HepG2 (cell line): ENCODE results near the gene NELFB. TPM values are rescaled to one million over a fixed set of nuclear protein-coding genes. Genes with fewer than 3 reads are reported as not detected.

Experiments
- ATAC-seq: fragments of 200-7000 bp; cut with Tn5 transposase; 3 replicates; pipeline ENCODE4 v1.9.1; 2020; ENCODE audit warnings: mild to moderate bottlenecking, moderate library complexity
- BruUV-seq: library from RNA; stranded (reverse); fragments of 400-500 nt; replicated peaks from 2 replicates; lab custom pipeline; 2021; lab: Mats Ljungman, UMichigan
- CTCF ChIA-PET: fragments of 300-600 bp; formaldehyde crosslinking; extraction: SDS; loops from one replicate; lab custom pipeline; 2021; ENCODE audit warnings: low total read pairs, inconsistent platforms, low intra/inter-chr PET ratio; lab: Yijun Ruan, JAX
- POLR2A ChIA-PET: fragments of 350-600 bp; sonication (Branson Sonifier 250); formaldehyde crosslinking; loops from one replicate; lab custom pipeline; 2020; ENCODE audit warnings: antibody characterized with exemption, inconsistent platforms; lab: Yijun Ruan, JAX
- DNase-seq: peaks from one replicate; pipeline ENCODE4 v3.0.0-alpha.2; 2015; ENCODE audit warnings: low spot score
- FAIRE-seq: peaks from 3 replicates; lab custom pipeline; 2011; peaks lifted over from hg19 to GRCh38; lab: Jason Lieb, UNC
- H2AFZ ChIP-seq: one replicate; pipeline ENCODE4 v1.6.1; 2011; ENCODE audit warnings: low read length, inconsistent platforms
- H3K27ac ChIP-seq: fragments of 300-600 bp; 3 replicates; pipeline ENCODE4 v1.8.0; 2011; ENCODE audit warnings: mixed run types, mild to moderate bottlenecking, mixed read lengths, low read length, inconsistent platforms; ENCODE audit not compliant: insufficient read depth; ENCODE audit errors: extremely low read length
- H3K27me3 ChIP-seq, 2 experiments: fragments of 200-600 bp in 1 of 2; 2 replicates in 1 of 2; 3 replicates in 1 of 2; pipeline versions ENCODE4 v1.6.0 to v1.8.0; 2011; ENCODE audit warnings: low read length in 2 of 2, mild to moderate bottlenecking in 2 of 2, moderate library complexity in 2 of 2, inconsistent platforms in 1 of 2; ENCODE audit not compliant: insufficient read depth in 2 of 2, control insufficient read depth in 1 of 2
- H3K36me3 ChIP-seq, 2 experiments: fragments of 200-600 bp in 1 of 2; replicated peaks in 1 of 2; 2 replicates in 1 of 2; 3 replicates in 1 of 2; pipeline versions ENCODE4 v1.5.1 to v1.8.0; 2011; ENCODE audit warnings: low read length in 2 of 2, inconsistent platforms in 1 of 2; ENCODE audit not compliant: insufficient read depth in 2 of 2, control insufficient read depth in 1 of 2
- H3K4me1 ChIP-seq: 2 replicates; pipeline ENCODE4 v1.5.1; 2012; ENCODE audit warnings: low read length, inconsistent platforms; ENCODE audit not compliant: insufficient read depth
- H3K4me2 ChIP-seq: 2 replicates; pipeline ENCODE4 v1.6.0; 2011; ENCODE audit warnings: low read depth, low read length, inconsistent platforms
- H3K4me3 ChIP-seq, 3 experiments: fragments of 200-600 bp in 1 of 3; sonication (generic), shearing (Covaris generic) in 1 of 3; replicated peaks in 1 of 3; 2 replicates each; pipeline ENCODE4 v1.5.1; 2011 to 2016; ENCODE audit warnings: low read length in 3 of 3, inconsistent platforms in 2 of 3, low read depth in 2 of 3, mild to moderate bottlenecking in 2 of 3, control low read depth in 1 of 3, mixed read lengths in 1 of 3; ENCODE audit not compliant: insufficient read depth in 1 of 3
- H3K79me2 ChIP-seq: one replicate; pipeline ENCODE4 v1.6.1; 2011; ENCODE audit warnings: low read length, inconsistent platforms; ENCODE audit not compliant: insufficient read depth
- H3K9ac ChIP-seq: 2 replicates; pipeline ENCODE4 v1.6.0; 2011; ENCODE audit warnings: mild to moderate bottlenecking, low read depth, low read length, inconsistent platforms; ENCODE audit not compliant: insufficient read depth
- H3K9me3 ChIP-seq: 2 replicates; pipeline ENCODE4 v1.5.1; 2012; ENCODE audit warnings: mild to moderate bottlenecking, low read length
- H4K20me1 ChIP-seq: 2 replicates; pipeline ENCODE4 v1.6.0; 2011; ENCODE audit warnings: inconsistent platforms, mild to moderate bottlenecking, low read length, moderate library complexity; ENCODE audit not compliant: insufficient read depth
- ATF7-NPFF ChIP-seq: sonication (generic); formaldehyde crosslinking; IDR thresholded peaks from 2 replicates; pipeline ENCODE4 v1.8.1; 2023; ENCODE audit warnings: mild to moderate bottlenecking, low read depth, missing genetic modification reagents, moderate library complexity
- EP300 ChIP-seq, 3 experiments: sonication (generic) in 1 of 3; formaldehyde crosslinking in 1 of 3; IDR thresholded peaks; 2 replicates each; pipeline versions ENCODE4 v1.5.1 to v1.6.1; 2011 to 2020; ENCODE audit warnings: low read depth in 2 of 3, low read length in 2 of 3, borderline replicate concordance in 1 of 3, improper control_type of control experiment in 1 of 3, mild to moderate bottlenecking in 1 of 3, missing genetic modification reagents in 1 of 3, moderate library complexity in 1 of 3
- IRX3 ChIP-seq: sonication (generic); formaldehyde crosslinking; IDR thresholded peaks from 2 replicates; pipeline ENCODE4 v1.8.1; 2023; ENCODE audit warnings: mild to moderate bottlenecking, low read depth, missing genetic modification reagents, borderline replicate concordance
- TCF12 ChIP-seq, 2 experiments: fragments of 450-650 bp in 1 of 2; sonication (generic) in 1 of 2; formaldehyde crosslinking in 1 of 2; IDR thresholded peaks; 2 replicates each; pipeline versions ENCODE4 v1.6.1 to v1.8.0; 2017 to 2022; ENCODE audit warnings: antibody characterized with exemption in 1 of 2, mild to moderate bottlenecking in 1 of 2, missing genetic modification reagents in 1 of 2, moderate library complexity in 1 of 2
- TMF1 ChIP-seq: sonication (generic); formaldehyde crosslinking; IDR thresholded peaks from 2 replicates; pipeline ENCODE4 v1.8.1; 2022; ENCODE audit warnings: low read depth, missing genetic modification reagents
- ZNF547 ChIP-seq: sonication (generic); formaldehyde crosslinking; IDR thresholded peaks from 2 replicates; pipeline ENCODE4 v1.5.1; 2020; ENCODE audit warnings: mild to moderate bottlenecking, missing genetic modification reagents
- ZNF598 ChIP-seq: sonication (generic); formaldehyde crosslinking; IDR thresholded peaks from 2 replicates; pipeline ENCODE4 v1.5.1; 2020; ENCODE audit warnings: mild to moderate bottlenecking, missing genetic modification reagents, borderline replicate concordance
- ZNF891 ChIP-seq: sonication (generic); formaldehyde crosslinking; IDR thresholded peaks from 2 replicates; pipeline ENCODE4 v1.5.0; 2020; ENCODE audit warnings: mild to moderate bottlenecking, missing genetic modification reagents
- WGBS: methylation state at CpG from one replicate; pipeline ENCODE4 v1.1.6; 2017; ENCODE audit warnings: low lambda C conversion rate; 5-methylcytosine and 5-hydroxymethylcytosine counted together
- in situ Hi-C: cut with HindIII; loops from 2 replicates; pipeline ENCODE4 v1.10.0; 2017; ENCODE audit warnings: low pct_unique_long_range_greater_than_20kb; ENCODE audit not compliant: extremely low pct_ligation_motif_present
- intact Hi-C: fragments of 100-400 bp; cut with micrococcal nuclease; formaldehyde crosslinking; loops from one replicate; pipeline ENCODE4 v1.10.0; 2022; ENCODE audit not compliant: unreplicated experiment
- polyA plus RNA-seq, 8 experiments: library from polyadenylated mRNA; depleted of rRNA in 3 of 8; stranded (reverse) in 7 of 8; unstranded in 1 of 8; fragments of >200 nt; fragmentation: Illumina TruSeq in 4 of 8; extraction: Trizol in 4 of 8; gene quantifications; 2 replicates each; pipeline versions ENCODE4 v1.2.1 to v1.2.3, GENCODE V29; 2011 to 2016; ENCODE audit warnings: low read depth in 4 of 8, missing spikeins in 1 of 8, mixed read lengths in 1 of 8; ENCODE audit not compliant: insufficient read depth in 1 of 8
- total RNA-seq, 5 experiments: library from RNA; depleted of rRNA; stranded (reverse); fragments of >200 nt; fragmentation: Illumina TruSeq; extraction: Trizol; gene quantifications; 2 replicates each; pipeline ENCODE4 v1.2.3, GENCODE V29; 2016; ENCODE audit warnings: low read depth in 1 of 5
- TF ChIP-seq, protein P1 (sequence below), 2 experiments: IDR thresholded peaks; 2 replicates each; pipeline ENCODE4 v1.6.1; 2011 to 2012; ENCODE audit warnings: low read length in 2 of 2, borderline replicate concordance in 1 of 2, low read depth in 1 of 2, mild to moderate bottlenecking in 1 of 2, moderate library complexity in 1 of 2

Gene NELFB
- total and polyA plus RNA-seq, 2 of the 13 experiments (the other 11 are each of a cell fraction or from before 2014, with no cell fraction given), result 26.5 to 45.8 TPM

DNA sequence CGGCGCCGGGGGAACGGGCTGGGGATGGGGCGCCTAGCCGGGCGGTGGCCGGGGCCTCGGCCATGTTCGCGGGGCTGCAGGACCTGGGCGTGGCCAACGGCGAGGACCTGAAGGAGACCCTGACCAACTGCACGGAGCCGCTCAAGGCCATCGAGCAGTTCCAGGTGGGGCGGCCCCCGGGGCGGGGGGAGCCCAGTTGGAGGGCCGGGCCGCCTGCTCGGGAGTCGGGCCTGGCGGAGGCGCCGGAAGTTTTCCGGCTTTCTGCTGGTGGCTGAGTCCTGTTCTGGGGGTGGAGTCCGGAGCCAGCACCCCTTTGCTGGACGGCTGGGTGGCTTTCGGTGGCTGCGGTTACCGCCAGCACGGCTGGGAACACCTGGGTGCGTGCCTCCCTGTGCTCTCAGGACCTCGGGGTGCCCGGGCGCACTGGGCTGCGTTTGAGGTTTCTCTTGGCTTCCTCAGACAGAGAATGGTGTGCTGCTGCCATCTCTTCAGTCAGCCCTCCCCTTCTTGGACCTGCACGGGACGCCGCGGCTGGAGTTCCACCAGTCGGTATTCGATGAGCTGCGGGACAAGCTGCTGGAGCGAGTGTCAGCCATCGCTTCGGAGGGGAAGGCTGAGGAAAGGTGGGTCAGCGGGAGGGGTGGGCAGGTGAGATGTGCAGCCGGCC is 454 bp downstream of the NELFB start (continued):
- TF ChIP-seq IRX3, result peak; percentile 1; the same call in 1 of the 2 replicates
- peak; percentile 34; the same call in 1 of the 2 replicates for TF ChIP-seq ZNF891 (CRISPR knock-in tag)
- 0 out of 2 replicates have a peak, but pooled peaks have one; percentile 2 for TF ChIP-seq ZNF598 (CRISPR knock-in tag)

DNA sequence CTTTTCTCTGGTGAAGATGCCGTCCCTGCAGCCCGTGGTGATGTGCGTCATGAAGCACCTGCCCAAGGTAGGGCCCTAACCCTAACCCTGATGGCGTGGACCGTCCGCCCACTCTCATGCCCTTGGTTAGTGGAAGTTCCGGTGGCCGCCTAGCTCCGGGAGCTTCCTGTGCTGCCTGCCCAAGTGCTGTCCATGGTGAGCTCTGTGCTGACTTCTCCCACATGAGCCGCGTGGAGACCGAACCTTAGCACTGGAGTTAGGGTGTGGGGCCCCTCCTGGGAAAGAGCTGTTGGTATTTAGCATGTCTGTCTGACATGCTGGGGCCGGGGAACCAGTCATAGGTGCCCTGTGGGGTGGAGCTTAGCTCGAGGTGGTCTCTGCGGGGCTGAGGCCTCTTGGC is 1.2 kb downstream of the NELFB start:
- H3K9me3 ChIP-seq, result no peaks in the 10 kb centered on the region
- POLR2A ChIA-PET, result interaction anchor here (1.1 to 14.2 kb wide), 4 partner anchors 14 to 167 kb away, joined by 3 to 317 read pairs (median 28); partner anchors contain the start of genes EXD3, NOXA1, TOR4A and TUBB4B
- no peak for ATAC-seq
- CTCF ChIA-PET, result no interaction called here
- intact Hi-C loops, result no loop called here
- WGBS, result 80% methylated on average over 2 of the region's 15 CpGs
- no peaks in the 10 kb centered on the region for H4K20me1 ChIP-seq
- H3K27ac ChIP-seq, result no peak overlapping the region
- no peaks in the 10 kb centered on the region; a peak in 1 of 5 replicates for H3K27me3 ChIP-seq
- in situ Hi-C loops, result no loop called here
- H3K4me1 ChIP-seq, result peaks cover 42% of the 10 kb centered on the region
- TF ChIP-seq TMF1 (CRISPR knock-in tag) (no peak), ZNF547 (peak; percentile 52; the same call in 1 of the 2 replicates), ZNF598 (CRISPR knock-in tag) (0 out of 2 replicates have a peak, but pooled peaks have one; percentile 57), TCF12 (IDR thresholded peaks at IDR 0.05) (no peak), TCF12 (CRISPR knock-in tag; IDR thresholded peaks at IDR 0.05) (no peak), EP300 (IDR thresholded peaks at IDR 0.05; ENCODE audit: low read depth in 2 of 2, low read length in 2 of 2) (no peak), EP300 (CRISPR knock-in tag; IDR thresholded peaks at IDR 0.05; ENCODE audit: borderline replicate concordance) (no peak), ATF7-NPFF (CRISPR knock-in tag) (no peak)
- TF ChIP-seq, protein P1, sequence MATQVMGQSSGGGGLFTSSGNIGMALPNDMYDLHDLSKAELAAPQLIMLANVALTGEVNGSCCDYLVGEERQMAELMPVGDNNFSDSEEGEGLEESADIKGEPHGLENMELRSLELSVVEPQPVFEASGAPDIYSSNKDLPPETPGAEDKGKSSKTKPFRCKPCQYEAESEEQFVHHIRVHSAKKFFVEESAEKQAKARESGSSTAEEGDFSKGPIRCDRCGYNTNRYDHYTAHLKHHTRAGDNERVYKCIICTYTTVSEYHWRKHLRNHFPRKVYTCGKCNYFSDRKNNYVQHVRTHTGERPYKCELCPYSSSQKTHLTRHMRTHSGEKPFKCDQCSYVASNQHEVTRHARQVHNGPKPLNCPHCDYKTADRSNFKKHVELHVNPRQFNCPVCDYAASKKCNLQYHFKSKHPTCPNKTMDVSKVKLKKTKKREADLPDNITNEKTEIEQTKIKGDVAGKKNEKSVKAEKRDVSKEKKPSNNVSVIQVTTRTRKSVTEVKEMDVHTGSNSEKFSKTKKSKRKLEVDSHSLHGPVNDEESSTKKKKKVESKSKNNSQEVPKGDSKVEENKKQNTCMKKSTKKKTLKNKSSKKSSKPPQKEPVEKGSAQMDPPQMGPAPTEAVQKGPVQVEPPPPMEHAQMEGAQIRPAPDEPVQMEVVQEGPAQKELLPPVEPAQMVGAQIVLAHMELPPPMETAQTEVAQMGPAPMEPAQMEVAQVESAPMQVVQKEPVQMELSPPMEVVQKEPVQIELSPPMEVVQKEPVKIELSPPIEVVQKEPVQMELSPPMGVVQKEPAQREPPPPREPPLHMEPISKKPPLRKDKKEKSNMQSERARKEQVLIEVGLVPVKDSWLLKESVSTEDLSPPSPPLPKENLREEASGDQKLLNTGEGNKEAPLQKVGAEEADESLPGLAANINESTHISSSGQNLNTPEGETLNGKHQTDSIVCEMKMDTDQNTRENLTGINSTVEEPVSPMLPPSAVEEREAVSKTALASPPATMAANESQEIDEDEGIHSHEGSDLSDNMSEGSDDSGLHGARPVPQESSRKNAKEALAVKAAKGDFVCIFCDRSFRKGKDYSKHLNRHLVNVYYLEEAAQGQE (IDR thresholded peaks at IDR 0.05; ENCODE audit: borderline replicate concordance in 1 of 2, low read depth in 1 of 2, low read length in 2 of 2), result peak in 1 of 2 experiments; percentile 63; a peak in 2 of 4 replicates
- peak overlapping the region; percentile 81 for H3K9ac ChIP-seq
- no peak for FAIRE-seq
- no peak overlapping the region for H2AFZ ChIP-seq
- peaks cover 18% of the 10 kb centered on the region for H3K79me2 ChIP-seq
- peaks cover 11 to 17% of the 10 kb centered on the region in 2 experiments; a peak in 4 of 5 replicates for H3K36me3 ChIP-seq
- no peak for DNase-seq
- BruUV-seq, result no TSS peak
- peak overlapping the region; percentile 91 to 98 (median 91); a peak in 5 of 6 replicates for H3K4me3 ChIP-seq
- peak overlapping the region; percentile 91 for H3K4me2 ChIP-seq
